Measurements from ENCODE around the gene H6PD.
A peak's percentile ranks its signal among the peaks of the same experiment; 100 is the strongest.

Gene H6PD

GRCh38 chr1:9300573-9300972 is 66.0 kb downstream of the H6PD start:
- no peak for DNase-seq

- no peak for DNase-seq
Measured at GRCh38 chr1:9302745-9303524, 68.4 kb downstream of the H6PD start.

- DNase-seq: no peak
Measured at GRCh38 chr1:9303916-9304315, 69.3 kb downstream of the H6PD start.

- no peak for DNase-seq
Measured at GRCh38 chr1:9305216-9305615, 70.6 kb downstream of the H6PD start.

- no peak for DNase-seq
Measured at GRCh38 chr1:9306006-9306405, 71.4 kb downstream of the H6PD start.

GRCh38 chr1:9307303-9307702 is 72.7 kb downstream of the H6PD start:
- no peak for DNase-seq

GRCh38 chr1:9308236-9308785 is 73.7 kb downstream of the H6PD start:
- DNase-seq: no peak

GRCh38 chr1:9309080-9309479 is 74.5 kb downstream of the H6PD start:
- DNase-seq: no peak

GRCh38 chr1:9309991-9310390 is 75.4 kb downstream of the H6PD start:
- DNase-seq: no peak

- peak; percentile 46 for DNase-seq
Measured at GRCh38 chr1:9311029-9311428, 76.5 kb downstream of the H6PD start.

- DNase-seq: no peak
Measured at GRCh38 chr1:9311479-9311878, 76.9 kb downstream of the H6PD start.

- no peak for DNase-seq
Measured at GRCh38 chr1:9312168-9312720, 77.7 kb downstream of the H6PD start.

GRCh38 chr1:9313576-9313975 is 79.0 kb downstream of the H6PD start:
- DNase-seq: no peak

GRCh38 chr1:9314111-9314510 is 79.5 kb downstream of the H6PD start:
- DNase-seq: no peak

GRCh38 chr1:9314711-9315379 is 80.3 kb downstream of the H6PD start:
- DNase-seq: no peak

GRCh38 chr1:9315411-9316079 is 81.0 kb downstream of the H6PD start:
- DNase-seq: no peak

- DNase-seq: no peak
Measured at GRCh38 chr1:9316080-9316444, 81.5 kb downstream of the H6PD start.

- no peak for DNase-seq
Measured at GRCh38 chr1:9316512-9316911, 81.9 kb downstream of the H6PD start.

GRCh38 chr1:9317072-9317471 is 82.5 kb downstream of the H6PD start:
- DNase-seq: no peak

- DNase-seq: no peak
Measured at GRCh38 chr1:9317591-9318417, 83.2 kb downstream of the H6PD start.

- DNase-seq: no peak
Measured at GRCh38 chr1:9319208-9319788, 84.7 kb downstream of the H6PD start.
